ENCODE data around the gene GNB1L.

DNA sequence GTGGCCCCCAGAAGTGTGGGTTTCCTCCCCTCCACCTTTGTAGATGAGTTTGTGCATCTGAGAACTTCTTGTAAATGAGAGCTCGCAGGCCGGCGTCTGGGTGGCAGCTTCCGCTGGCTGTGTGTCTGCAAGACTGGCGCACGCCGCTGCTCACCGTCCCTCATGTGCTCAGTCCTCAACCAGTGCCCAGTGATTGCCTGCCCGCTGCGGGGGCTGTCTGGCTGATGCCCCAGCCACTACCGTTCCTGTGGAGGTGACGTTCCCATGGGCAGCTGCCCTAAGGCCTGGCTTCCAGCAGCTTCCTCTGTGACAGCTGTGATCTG, 85.3 kb downstream of the GNB1L start:
- TF ChIP-seq EZH2 (IDR thresholded peaks at IDR 0.05; ENCODE audit: insufficient read depth, poor library complexity, severe bottlenecking) (no peak), EZH2phosphoT487 (IDR thresholded peaks at IDR 0.05; ENCODE audit: insufficient read depth, low read depth) (no peak)

Measured in GM23248 (cell line).